Stomach smooth muscle (tissue), 2 donors: ENCODE results near the gene PPDPF.

ENCODE experiments used
- H3K27ac ChIP-seq: one replicate; pipeline ENCODE4 v1.7.0; 2013; ENCODE audit warnings: mild to moderate bottlenecking, low read length, inconsistent platforms
- H3K27me3 ChIP-seq, 2 donors: one replicate each; pipeline ENCODE4 v1.7.0; 2013; ENCODE audit warnings: low read length in 2 of 2; ENCODE audit not compliant: insufficient read depth in 2 of 2, control insufficient read depth in 1 of 2
- H3K36me3 ChIP-seq, 2 donors: one replicate each; pipeline ENCODE4 v1.7.0; 2013; ENCODE audit warnings: low read length in 2 of 2; ENCODE audit not compliant: control insufficient read depth in 2 of 2, insufficient read depth in 2 of 2
- H3K4me1 ChIP-seq: one replicate; pipeline ENCODE4 v1.7.0; 2013; ENCODE audit warnings: low read length; ENCODE audit not compliant: control insufficient read depth, insufficient read depth
- H3K4me3 ChIP-seq, 2 donors: one replicate each; pipeline ENCODE4 v1.7.0; 2013; ENCODE audit warnings: low read length in 2 of 2
- H3K9ac ChIP-seq, 2 donors: one replicate each; pipeline ENCODE4 v1.7.0; 2013; ENCODE audit warnings: low read length in 2 of 2, mild to moderate bottlenecking in 1 of 2
- H3K9me3 ChIP-seq, 2 donors: one replicate each; pipeline ENCODE4 v1.7.0; 2013; ENCODE audit warnings: low read length in 2 of 2; ENCODE audit not compliant: control insufficient read depth in 2 of 2
- donor health status: healthy.
- donor health status: Pancreatic carcinoma.

Gene PPDPF

GRCh38 chr20:63532449-63532971, 11.9 kb downstream of the PPDPF start:
- H3K27ac ChIP-seq, result no peak overlapping the region
- no peaks in the 10 kb centered on the region for H3K36me3 ChIP-seq
- H3K9ac ChIP-seq, result no peak overlapping the region
- H3K4me1 ChIP-seq, result peaks cover 2% of the 10 kb centered on the region
- no peak overlapping the region for H3K4me3 ChIP-seq
- peaks cover 24 to 34% of the 10 kb centered on the region in 2 donors for H3K27me3 ChIP-seq
- H3K9me3 ChIP-seq, result no peaks in the 10 kb centered on the region

GRCh38 chr20:63533388-63533787, 12.8 kb downstream of the PPDPF start:
- H3K4me1 ChIP-seq, result peaks cover 6% of the 10 kb centered on the region
- H3K9ac ChIP-seq, result no peak overlapping the region
- H3K9me3 ChIP-seq, result no peaks in the 10 kb centered on the region
- no peak overlapping the region for H3K27ac ChIP-seq
- no peak overlapping the region for H3K4me3 ChIP-seq
- no peaks in the 10 kb centered on the region for H3K36me3 ChIP-seq
- H3K27me3 ChIP-seq, result peaks cover 24 to 34% of the 10 kb centered on the region in 2 donors

GRCh38 chr20:63533871-63534393, 13.4 kb downstream of the PPDPF start:
- no peaks in the 10 kb centered on the region for H3K36me3 ChIP-seq
- H3K9me3 ChIP-seq, result no peaks in the 10 kb centered on the region
- H3K4me1 ChIP-seq, result peaks cover 6% of the 10 kb centered on the region
- H3K9ac ChIP-seq, result no peak overlapping the region
- no peak overlapping the region for H3K27ac ChIP-seq
- no peak overlapping the region for H3K4me3 ChIP-seq
- peaks cover 24 to 34% of the 10 kb centered on the region in 2 donors for H3K27me3 ChIP-seq

GRCh38 chr20:63534427-63534830, 13.9 kb downstream of the PPDPF start:
- no peak overlapping the region for H3K27ac ChIP-seq
- H3K36me3 ChIP-seq, result no peaks in the 10 kb centered on the region
- H3K9me3 ChIP-seq, result no peaks in the 10 kb centered on the region
- no peak overlapping the region for H3K9ac ChIP-seq
- H3K27me3 ChIP-seq, result peaks cover 24 to 34% of the 10 kb centered on the region in 2 donors
- no peak overlapping the region for H3K4me3 ChIP-seq
- peaks cover 6% of the 10 kb centered on the region for H3K4me1 ChIP-seq

GRCh38 chr20:63534831-63535651, 14.5 kb downstream of the PPDPF start:
- Histone ChIP-seq H3K27me3 (peaks cover 24 to 34% of the 10 kb centered on the region in 2 donors), H3K27ac (no peak overlapping the region)

GRCh38 chr20:63536241-63536977, 15.8 kb downstream of the PPDPF start:
- no peaks in the 10 kb centered on the region for H3K36me3 ChIP-seq
- no peak overlapping the region for H3K27ac ChIP-seq
- peaks cover 6% of the 10 kb centered on the region for H3K4me1 ChIP-seq
- H3K27me3 ChIP-seq, result peaks cover 24 to 34% of the 10 kb centered on the region in 2 donors
- H3K9me3 ChIP-seq, result no peaks in the 10 kb centered on the region
- H3K4me3 ChIP-seq, result no peak overlapping the region
- peak overlapping the region in 1 of 2 donors; percentile 29 for H3K9ac ChIP-seq

More at GRCh38 chr20:63534831-63535651, 14.5 kb downstream of the PPDPF start:
- Histone ChIP-seq H3K4me1 (peaks cover 6% of the 10 kb centered on the region), H3K9me3 (no peaks in the 10 kb centered on the region), H3K36me3 (no peaks in the 10 kb centered on the region), H3K4me3 (no peak overlapping the region), H3K9ac (no peak overlapping the region)

- peaks cover 24 to 34% of the 10 kb centered on the region in 2 donors for H3K27me3 ChIP-seq
- no peaks in the 10 kb centered on the region for H3K36me3 ChIP-seq
- H3K9ac ChIP-seq, result peak within 1 kb of the TSS in 1 of 2 donors; percentile 29
- peak within 1 kb of the TSS in 1 of 2 donors; percentile 55 for H3K4me3 ChIP-seq
- no peak within 1 kb of the TSS for H3K27ac ChIP-seq
- H3K9me3 ChIP-seq, result no peaks in the 10 kb centered on the region
- peaks cover 6% of the 10 kb centered on the region for H3K4me1 ChIP-seq
Measured at GRCh38 chr20:63536997-63537524, 16.5 kb downstream of the PPDPF start, which contains the start of gene PTK6. TSS of gene PTK6 (minus strand) at chr20:63537376. CDS start at chr20:63537314, 62 bp downstream.

GRCh38 chr20:63537525-63538203, 17.1 kb downstream of the PPDPF start:
- H3K4me3 ChIP-seq, result peak overlapping the region in 1 of 2 donors; percentile 55
- no peak overlapping the region for H3K27ac ChIP-seq
- H3K9ac ChIP-seq, result no peak overlapping the region

GRCh38 chr20:63538204-63539091, 17.9 kb downstream of the PPDPF start:
- H3K36me3 ChIP-seq, result no peaks in the 10 kb centered on the region
- peaks cover 6% of the 10 kb centered on the region for H3K4me1 ChIP-seq
- H3K9ac ChIP-seq, result no peak overlapping the region
- no peaks in the 10 kb centered on the region for H3K9me3 ChIP-seq
- H3K27me3 ChIP-seq, result peaks cover 21 to 32% of the 10 kb centered on the region in 2 donors
- peak overlapping the region in 1 of 2 donors; percentile 55 for H3K4me3 ChIP-seq
- H3K27ac ChIP-seq, result no peak overlapping the region

More at GRCh38 chr20:63537525-63538203, 17.1 kb downstream of the PPDPF start:
- Histone ChIP-seq H3K4me1 (peaks cover 6% of the 10 kb centered on the region), H3K36me3 (no peaks in the 10 kb centered on the region), H3K9me3 (no peaks in the 10 kb centered on the region), H3K27me3 (peaks cover 21 to 34% of the 10 kb centered on the region in 2 donors)
